DND-41 (cell line): ENCODE results near the gene BEND6.

ENCODE experiments used
- CTCF ChIP-seq: IDR thresholded peaks from 2 replicates; pipeline ENCODE4 v1.5.1; 2012; ENCODE audit warnings: borderline replicate concordance, low read length, moderate library complexity, mild to moderate bottlenecking; ENCODE audit not compliant: poor library complexity, severe bottlenecking; ENCODE audit errors: extremely low read depth
- EZH2 ChIP-seq: IDR thresholded peaks from 3 replicates; pipeline ENCODE4 v1.6.1; 2012; ENCODE audit warnings: borderline replicate concordance, low read depth, mild to moderate bottlenecking, moderate library complexity, low read length, inconsistent platforms; ENCODE audit not compliant: severe bottlenecking

DNA sequence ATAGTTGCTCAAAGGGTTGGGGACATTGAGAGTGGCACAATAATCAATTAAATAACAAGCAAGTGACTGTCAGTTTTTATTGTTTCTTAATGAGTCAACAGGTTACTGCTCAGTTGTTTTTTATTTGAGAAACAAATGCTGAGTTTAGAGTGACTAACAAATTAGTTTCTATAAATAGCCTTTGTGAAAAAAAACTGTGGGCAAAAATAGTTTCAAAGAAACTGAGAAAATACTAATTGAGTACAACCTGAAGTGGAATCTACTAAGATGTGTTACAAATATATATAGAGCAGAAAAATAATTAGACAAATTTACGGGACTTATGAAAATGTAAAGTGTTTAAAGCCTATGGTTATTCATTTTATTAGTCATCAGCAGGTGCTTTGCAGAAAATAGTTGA lies 22.3 kb downstream of the BEND6 start:
- TF ChIP-seq CTCF = no peak
- no peak for TF ChIP-seq EZH2
